HepG2 (cell line): Measurements from ENCODE around the gene DVL3. TPM values are rescaled to one million over a fixed set of nuclear protein-coding genes. Genes with fewer than 3 reads are reported as not detected.
A peak's percentile ranks its signal among the peaks of the same experiment; 100 is the strongest.

Experiments
- CBX5 ChIP-seq: sonication (generic); formaldehyde crosslinking; IDR thresholded peaks from 2 replicates; pipeline ENCODE4 v1.4.0; 2020; ENCODE audit warnings: missing genetic modification reagents, borderline replicate concordance
- FOXA3 ChIP-seq: IDR thresholded peaks from 2 replicates; pipeline ENCODE4 v1.6.1; 2016; ENCODE audit warnings: missing genetic modification reagents, missing compliant biosample characterization
- FUBP1 ChIP-seq: sonication (generic); formaldehyde crosslinking; IDR thresholded peaks from 2 replicates; pipeline ENCODE4 v1.5.1; 2020; ENCODE audit warnings: missing genetic modification reagents, mild to moderate bottlenecking, borderline replicate concordance
- HNRNPK ChIP-seq: fragments of 200-400 bp; formaldehyde crosslinking; IDR thresholded peaks from 2 replicates; pipeline ENCODE4 v1.6.1; 2018; ENCODE audit warnings: low read length, low read depth, moderate library complexity, mild to moderate bottlenecking; ENCODE audit not compliant: poor library complexity, severe bottlenecking
- IRF2 ChIP-seq: IDR thresholded peaks from 2 replicates; pipeline ENCODE4 v1.6.1; 2018; ENCODE audit warnings: missing genetic modification reagents, missing compliant biosample characterization
- NFIC ChIP-seq: IDR thresholded peaks from 2 replicates; pipeline ENCODE4 v1.6.1; 2012; ENCODE audit warnings: mild to moderate bottlenecking, low read length, inconsistent platforms
- SIN3B ChIP-seq: fragments of 150-350 bp; IDR thresholded peaks from 2 replicates; pipeline ENCODE4 v1.6.1; 2014; ENCODE audit warnings: low read length
- TSC22D2 ChIP-seq: sonication (generic); formaldehyde crosslinking; IDR thresholded peaks from 2 replicates; pipeline ENCODE4 v1.5.1; 2020; ENCODE audit warnings: missing genetic modification reagents, mild to moderate bottlenecking, borderline replicate concordance
- YEATS2 ChIP-seq: sonication (generic); formaldehyde crosslinking; IDR thresholded peaks from 2 replicates; pipeline ENCODE4 v1.4.0; 2020; ENCODE audit warnings: missing genetic modification reagents, borderline replicate concordance
- YY1 ChIP-seq: IDR thresholded peaks from 2 replicates; pipeline ENCODE4 v1.6.1; 2011; ENCODE audit warnings: low read length, low read depth, moderate library complexity, mild to moderate bottlenecking; ENCODE audit not compliant: insufficient read depth, insufficient replicate concordance
- ZBTB4 ChIP-seq: sonication (generic); formaldehyde crosslinking; IDR thresholded peaks from 2 replicates; pipeline ENCODE4 v1.4.0; 2020; ENCODE audit warnings: missing genetic modification reagents, mild to moderate bottlenecking, borderline replicate concordance
- ZKSCAN5 ChIP-seq: sonication (generic); formaldehyde crosslinking; IDR thresholded peaks from 2 replicates; pipeline ENCODE4 v1.5.1; 2020; ENCODE audit warnings: mild to moderate bottlenecking, missing genetic modification reagents
- ZNF121 ChIP-seq: sonication (generic); formaldehyde crosslinking; IDR thresholded peaks from 2 replicates; pipeline ENCODE4 v1.5.0; 2020; ENCODE audit warnings: mild to moderate bottlenecking, missing genetic modification reagents
- ZNF143 ChIP-seq: sonication (generic); formaldehyde crosslinking; IDR thresholded peaks from 2 replicates; pipeline ENCODE4 v1.4.0; 2020; ENCODE audit warnings: missing genetic modification reagents
- ZNF337 ChIP-seq: sonication (generic); formaldehyde crosslinking; IDR thresholded peaks from 2 replicates; pipeline ENCODE4 v1.5.1; 2020; ENCODE audit warnings: missing genetic modification reagents, low read depth, mild to moderate bottlenecking, borderline replicate concordance
- ZNF513 ChIP-seq: sonication (generic); formaldehyde crosslinking; conservative IDR thresholded peaks from 2 replicates; pipeline ENCODE4 v1.5.0; 2020; ENCODE audit warnings: missing genetic modification reagents
- ZNF746 ChIP-seq: sonication (generic); formaldehyde crosslinking; IDR thresholded peaks from 2 replicates; pipeline ENCODE4 v1.8.0; 2022; ENCODE audit warnings: mild to moderate bottlenecking, missing genetic modification reagents
- ZNF883 ChIP-seq: sonication (generic); formaldehyde crosslinking; IDR thresholded peaks from 2 replicates; pipeline ENCODE4 v1.5.1; 2020; ENCODE audit warnings: mild to moderate bottlenecking, missing genetic modification reagents; ENCODE audit errors: not compliant biosample characterization
- polyA plus RNA-seq, 8 experiments: library from polyadenylated mRNA; depleted of rRNA in 3 of 8; stranded (reverse) in 7 of 8; unstranded in 1 of 8; fragments of >200 nt; fragmentation: Illumina TruSeq in 4 of 8; extraction: Trizol in 4 of 8; gene quantifications; 2 replicates each; pipeline versions ENCODE4 v1.2.1 to v1.2.3, GENCODE V29; 2011 to 2016; ENCODE audit warnings: low read depth in 4 of 8, missing spikeins in 1 of 8, mixed read lengths in 1 of 8; ENCODE audit not compliant: insufficient read depth in 1 of 8
- total RNA-seq, 5 experiments: library from RNA; depleted of rRNA; stranded (reverse); fragments of >200 nt; fragmentation: Illumina TruSeq; extraction: Trizol; gene quantifications; 2 replicates each; pipeline ENCODE4 v1.2.3, GENCODE V29; 2016; ENCODE audit warnings: low read depth in 1 of 5
- TF ChIP-seq, protein P1 (sequence below): IDR thresholded peaks from 2 replicates; pipeline ENCODE4 v1.6.1; 2016; ENCODE audit warnings: low read depth, control low read depth
- TF ChIP-seq, protein P2 (sequence below): sonication (generic); formaldehyde crosslinking; IDR thresholded peaks from 2 replicates; pipeline ENCODE4 v1.8.1; 2023; ENCODE audit warnings: mild to moderate bottlenecking, missing genetic modification reagents, borderline replicate concordance

The DVL3 gene
- total and polyA plus RNA-seq, 2 of the 13 experiments (the other 11 are each of a cell fraction or from before 2014, with no cell fraction given) = 29.0 to 36.1 TPM

DNA sequence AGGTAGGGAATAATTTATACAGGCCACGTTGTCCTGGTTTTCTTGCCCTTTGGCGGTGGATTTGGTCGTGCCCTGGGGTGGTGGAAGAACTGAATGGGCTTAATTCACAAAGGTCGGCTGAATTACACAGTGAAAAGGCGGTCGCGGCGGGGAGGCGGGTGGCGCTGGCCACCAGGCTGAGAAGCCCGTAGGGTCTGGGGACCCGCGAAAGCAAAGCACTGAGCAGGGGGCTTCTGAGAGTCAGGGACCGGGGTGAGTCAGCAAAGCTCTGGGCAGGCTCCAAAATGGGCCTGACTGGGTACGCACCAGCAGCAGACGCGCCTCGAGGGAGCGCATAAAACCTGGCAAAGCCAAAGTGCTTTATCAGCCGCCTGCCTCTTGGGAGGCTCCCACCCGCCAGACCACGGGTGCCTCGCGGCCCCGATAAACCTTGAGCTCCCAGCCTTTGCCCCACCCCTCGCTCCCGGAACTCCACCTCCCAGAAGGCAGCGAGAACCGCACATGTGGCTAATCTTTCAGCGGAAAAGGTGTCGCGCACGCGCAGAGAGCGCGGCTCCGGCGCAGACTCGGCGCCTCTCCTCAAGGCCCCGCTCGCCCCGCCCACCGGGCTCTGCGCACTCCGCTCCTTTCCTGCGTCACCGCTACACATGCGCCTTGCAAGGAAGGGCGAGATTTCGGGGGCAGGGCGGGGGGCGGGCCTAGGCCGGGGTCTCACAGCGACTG lies 30.4 kb downstream of the DVL3 start (continued):
- TF ChIP-seq ZBTB4 (CRISPR knock-in tag) = peak; percentile 87
- no peak for TF ChIP-seq ZNF513
- TF ChIP-seq NFIC = no peak
- peak; percentile 87 for TF ChIP-seq ZNF143 (CRISPR knock-in tag)
- TF ChIP-seq FUBP1 (CRISPR knock-in tag) = no peak
- TF ChIP-seq ZNF883 (CRISPR knock-in tag) = peak; percentile 48
- 0 out of 2 replicates have a peak, but pooled peaks have one; percentile 0 for TF ChIP-seq SIN3B
- no peak for TF ChIP-seq YY1
- peak; percentile 73; the same call in 1 of the 2 replicates for TF ChIP-seq YEATS2 (CRISPR knock-in tag)
- no peak for TF ChIP-seq ZNF337 (CRISPR knock-in tag)
- TF ChIP-seq, protein P1, sequence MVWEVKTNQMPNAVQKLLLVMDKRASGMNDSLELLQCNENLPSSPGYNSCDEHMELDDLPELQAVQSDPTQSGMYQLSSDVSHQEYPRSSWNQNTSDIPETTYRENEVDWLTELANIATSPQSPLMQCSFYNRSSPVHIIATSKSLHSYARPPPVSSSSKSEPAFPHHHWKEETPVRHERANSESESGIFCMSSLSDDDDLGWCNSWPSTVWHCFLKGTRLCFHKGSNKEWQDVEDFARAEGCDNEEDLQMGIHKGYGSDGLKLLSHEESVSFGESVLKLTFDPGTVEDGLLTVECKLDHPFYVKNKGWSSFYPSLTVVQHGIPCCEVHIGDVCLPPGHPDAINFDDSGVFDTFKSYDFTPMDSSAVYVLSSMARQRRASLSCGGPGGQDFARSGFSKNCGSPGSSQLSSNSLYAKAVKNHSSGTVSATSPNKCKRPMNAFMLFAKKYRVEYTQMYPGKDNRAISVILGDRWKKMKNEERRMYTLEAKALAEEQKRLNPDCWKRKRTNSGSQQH (CRISPR knock-in tag) = no peak; the same call in 1 of the 2 replicates
- TF ChIP-seq TSC22D2 (CRISPR knock-in tag) = peak; percentile 51; the same call in 1 of the 2 replicates
- peak; percentile 86 for TF ChIP-seq IRF2 (CRISPR knock-in tag)
- no peak for TF ChIP-seq ZNF121 (CRISPR knock-in tag)
- TF ChIP-seq FOXA3 (CRISPR knock-in tag) = peak; percentile 27; the same call in 1 of the 2 replicates
- TF ChIP-seq ZNF746 = no peak
- TF ChIP-seq HNRNPK = peak; percentile 48
- TF ChIP-seq, protein P2, sequence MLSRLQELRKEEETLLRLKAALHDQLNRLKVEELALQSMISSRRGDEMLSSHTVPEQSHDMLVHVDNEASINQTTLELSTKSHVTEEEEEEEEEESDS (CRISPR knock-in tag) = no peak
- no peak for TF ChIP-seq CBX5 (CRISPR knock-in tag)
- no peak for TF ChIP-seq ZKSCAN5
